NB4 (cell line): Measurements from ENCODE around the gene RBM17.
"Not testable (repeated sequence)": the region's sequence is repeated elsewhere in the genome, so short reads cannot be mapped to it uniquely, and the experiment has no call there.

Experiments
- DNase-seq: peaks from one replicate; pipeline ENCODE4 v3.0.0; 2010; ENCODE audit warnings: low read depth
- H3K4me3 ChIP-seq: one replicate; pipeline ENCODE4 v1.5.1; 2011; ENCODE audit warnings: mild to moderate bottlenecking, low read depth, low read length, moderate library complexity
- CTCF ChIP-seq: IDR thresholded peaks from one replicate; pipeline ENCODE4 v1.5.1; 2012; ENCODE audit warnings: low read depth, low read length
- MAX ChIP-seq: IDR thresholded peaks from 2 replicates; pipeline ENCODE4 v1.6.1; 2011; ENCODE audit warnings: low read depth, low read length
- MYC ChIP-seq: IDR thresholded peaks from 2 replicates; pipeline ENCODE4 v1.6.1; 2011; ENCODE audit warnings: low read depth, low read length
- POLR2A ChIP-seq: IDR thresholded peaks from 2 replicates; pipeline ENCODE4 v1.6.1; 2011; ENCODE audit warnings: mild to moderate bottlenecking; ENCODE audit not compliant: insufficient read length; ENCODE audit errors: extremely low read depth

RBM17 gene

GRCh38 chr10:6097063-6097462 lies 8.2 kb downstream of the RBM17 start:
- no peak for DNase-seq
- no peak overlapping the region for H3K4me3 ChIP-seq
- TF ChIP-seq MYC (no peak), POLR2A (no peak), CTCF (no peak)

- no peak overlapping the region for H3K4me3 ChIP-seq
- TF ChIP-seq MAX (no peak), POLR2A (no peak), MYC (no peak)
- DNase-seq = no peak
Measured at GRCh38 chr10:6098156-6098555, 9.3 kb downstream of the RBM17 start.

GRCh38 chr10:6100370-6100769 lies 11.5 kb downstream of the RBM17 start:
- DNase-seq = no peak
- H3K4me3 ChIP-seq = no peak overlapping the region
- TF ChIP-seq MAX (no peak), CTCF (no peak), POLR2A (no peak), MYC (no peak)

- no peak for DNase-seq
- TF ChIP-seq POLR2A (no peak), MAX (no peak), CTCF (no peak), MYC (no peak)
- no peak overlapping the region for H3K4me3 ChIP-seq
Measured at GRCh38 chr10:6101181-6101580, 12.3 kb downstream of the RBM17 start.

- H3K4me3 ChIP-seq = no peak overlapping the region
- no peak for DNase-seq
- TF ChIP-seq MAX = no peak
- no peak for TF ChIP-seq CTCF
- no peak for TF ChIP-seq MYC
- TF ChIP-seq POLR2A = no peak
Measured at GRCh38 chr10:6102128-6102527, 13.3 kb downstream of the RBM17 start.

GRCh38 chr10:6103591-6103990 lies 14.8 kb downstream of the RBM17 start:
- no peak for DNase-seq
- TF ChIP-seq CTCF = no peak
- TF ChIP-seq MYC = no peak
- TF ChIP-seq MAX = no peak
- no peak for TF ChIP-seq POLR2A
- no peak overlapping the region for H3K4me3 ChIP-seq

GRCh38 chr10:6107616-6108015 lies 18.8 kb downstream of the RBM17 start:
- not testable (repeated sequence) for DNase-seq, H3K4me3 ChIP-seq
